A549 (cell line): Measurements from ENCODE around the gene SLC14A1.

Source experiments
- CBX2 ChIP-seq: fragments of 200-600 bp; sonication (generic); IDR thresholded peaks from 2 replicates; pipeline ENCODE4 v1.6.1; 2016; ENCODE audit warnings: low read depth, mild to moderate bottlenecking, borderline replicate concordance
- CEBPB ChIP-seq, 2 experiments: fragments of >200 bp in 1 of 2; sonication (Bioruptor Twin) in 1 of 2; formaldehyde crosslinking in 1 of 2; IDR thresholded peaks; 2 replicates each; pipeline ENCODE4 v1.6.1; 2012 to 2016
- CTCF ChIP-seq: fragments of >200 bp; sonication (Bioruptor Twin); formaldehyde crosslinking; IDR thresholded peaks from 3 replicates; pipeline ENCODE4 v1.5.1; 2016
- ESRRA ChIP-seq: fragments of 150-350 bp; IDR thresholded peaks from 2 replicates; pipeline ENCODE4 v1.6.1; 2014; ENCODE audit warnings: mild to moderate bottlenecking, low read length, borderline replicate concordance
- MYC ChIP-seq: IDR thresholded peaks from 2 replicates; pipeline ENCODE4 v1.6.1; 2012; ENCODE audit warnings: mild to moderate bottlenecking, inconsistent platforms, low read length, improper control_type of control experiment, borderline replicate concordance
- PHF8 ChIP-seq: fragments of 200-600 bp; sonication (generic); IDR thresholded peaks from 2 replicates; pipeline ENCODE4 v1.6.1; 2016; ENCODE audit warnings: low read depth, mild to moderate bottlenecking, antibody characterized with exemption, moderate library complexity, borderline replicate concordance
- POLR2A ChIP-seq: IDR thresholded peaks from 2 replicates; pipeline ENCODE4 v1.6.1; 2012; ENCODE audit warnings: mild to moderate bottlenecking, low read length
- RARB ChIP-seq: fragments of 250-450 bp; sonication (Bioruptor Pico); IDR thresholded peaks from 2 replicates; pipeline ENCODE4 v1.8.0; 2021; ENCODE audit warnings: mild to moderate bottlenecking, moderate library complexity

- TF ChIP-seq MYC, result no peak
- no peak for TF ChIP-seq CTCF
- no peak for TF ChIP-seq PHF8
- TF ChIP-seq CEBPB (IDR thresholded peaks at IDR 0.05), result no peak
- TF ChIP-seq ESRRA, result no peak
- TF ChIP-seq CBX2, result no peak
- no peak for TF ChIP-seq POLR2A
- no peak for TF ChIP-seq RARB (CRISPR knock-in tag)
These were observed 22.0 kb downstream of the SLC14A1 start for GRCh38 chr18:45745817-45746461.
